Glomerular visceral epithelial cell (primary cell): ENCODE data around the gene ZNF516.
A peak's percentile ranks its signal among the peaks of the same experiment; 100 is the strongest.

Source experiments
- DNase-seq: peaks from one replicate; pipeline ENCODE4 v3.0.0-alpha.2; 2016; ENCODE audit errors: extremely low spot score

Gene ZNF516

DNA sequence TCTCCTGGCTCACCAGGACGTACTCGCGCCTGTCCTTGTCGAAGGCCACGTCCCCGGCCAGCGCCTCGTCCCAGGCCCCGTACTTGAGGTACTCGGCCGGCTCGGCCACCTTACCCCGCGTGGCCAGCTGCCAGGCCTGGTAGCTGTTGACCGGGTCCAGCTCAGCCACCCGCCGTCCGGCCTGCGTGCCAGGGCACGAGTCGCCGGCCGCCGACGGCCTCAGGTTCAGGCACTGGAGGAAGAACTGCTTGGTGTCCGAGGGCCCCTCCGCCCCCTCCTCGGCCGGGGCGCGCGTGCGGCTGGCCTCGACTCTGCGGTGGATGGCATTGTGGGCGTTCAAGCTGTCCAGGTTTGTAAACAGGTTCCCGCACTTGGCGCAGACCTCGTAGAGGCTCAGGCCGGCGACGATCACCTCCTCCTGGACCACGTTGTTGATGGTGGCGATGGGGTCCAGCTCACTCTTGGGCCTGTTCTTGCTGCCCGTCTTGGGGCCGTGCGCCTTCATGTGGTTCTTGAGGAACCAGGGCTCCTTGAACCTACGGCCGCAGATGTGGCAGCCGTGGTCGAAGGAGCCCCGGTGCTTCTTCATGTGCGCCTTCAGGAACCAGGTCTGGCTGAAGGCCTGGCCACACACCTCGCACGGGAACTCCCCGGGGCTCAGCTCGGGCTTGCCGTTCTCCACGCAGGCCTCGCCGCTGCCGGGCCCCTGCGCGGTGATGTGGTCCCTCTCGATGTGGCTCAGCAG, 53.2 kb downstream of the ZNF516 start:
- no peak for DNase-seq

- DNase-seq = no peak
Measured at GRCh38 chr18:76441002-76441667, 53.9 kb downstream of the ZNF516 start.

DNA sequence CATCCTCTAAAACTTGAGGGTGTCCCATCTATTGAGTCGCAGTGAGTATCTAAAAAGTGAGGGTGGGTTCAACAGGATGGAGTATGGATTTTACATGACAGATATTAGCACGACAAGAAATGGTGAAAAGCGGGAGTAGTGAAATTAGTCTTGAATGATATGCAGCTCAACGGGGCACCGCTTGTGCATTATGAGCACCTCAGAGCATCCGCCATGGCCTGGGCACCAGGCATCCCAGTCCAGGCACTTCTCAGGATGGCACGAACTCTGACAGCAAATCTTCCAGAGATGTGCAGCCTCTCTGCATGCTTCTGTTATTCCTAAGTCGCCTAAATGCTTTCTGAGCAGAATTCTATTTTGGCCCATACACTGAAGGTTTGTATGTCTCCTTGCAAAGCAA, 57.1 kb downstream of the ZNF516 start:
- no peak for DNase-seq

GRCh38 chr18:76437011-76437410, 58.0 kb downstream of the ZNF516 start:
- DNase-seq = no peak

DNA sequence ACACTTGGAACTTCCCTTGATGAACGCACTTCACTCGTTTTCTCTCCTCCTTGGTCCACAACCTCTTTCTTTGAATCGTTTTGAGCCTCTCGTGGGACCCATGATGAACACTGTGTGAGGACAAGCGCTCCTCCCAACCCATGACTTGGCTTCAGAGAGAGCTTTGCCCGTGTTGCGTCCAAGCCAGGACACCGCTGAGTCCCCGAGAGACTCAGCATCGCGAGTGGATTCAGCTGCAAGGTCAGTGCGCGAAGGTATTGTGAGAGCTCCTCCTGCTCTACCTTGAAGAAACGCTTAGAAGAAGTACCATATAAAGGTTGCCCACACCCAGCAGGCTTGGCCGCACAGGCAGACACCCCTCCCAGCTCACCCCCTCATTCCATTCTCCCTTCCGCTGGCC, 58.7 kb downstream of the ZNF516 start:
- no peak for DNase-seq

- no peak for DNase-seq
Measured at GRCh38 chr18:76435316-76435989, 59.6 kb downstream of the ZNF516 start.

DNA sequence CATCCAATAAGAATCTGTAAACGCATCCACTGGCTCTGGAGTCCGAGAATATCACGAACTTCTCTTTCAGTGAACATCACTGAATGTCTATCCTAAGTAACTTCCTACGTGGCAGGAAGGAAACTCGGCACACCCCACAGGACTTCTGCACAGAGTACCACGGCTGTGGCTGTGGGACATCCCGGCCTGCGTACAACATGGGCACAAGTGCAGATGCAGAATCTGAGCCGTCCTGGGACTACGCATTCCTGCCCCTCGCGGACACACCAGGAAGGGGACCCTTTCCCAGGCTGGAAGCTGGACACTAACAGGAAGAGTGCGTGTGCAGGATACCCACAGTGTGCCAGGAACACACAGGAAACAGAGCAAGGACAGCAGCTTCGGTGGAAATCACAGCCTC, 60.6 kb downstream of the ZNF516 start:
- DNase-seq = no peak

DNA sequence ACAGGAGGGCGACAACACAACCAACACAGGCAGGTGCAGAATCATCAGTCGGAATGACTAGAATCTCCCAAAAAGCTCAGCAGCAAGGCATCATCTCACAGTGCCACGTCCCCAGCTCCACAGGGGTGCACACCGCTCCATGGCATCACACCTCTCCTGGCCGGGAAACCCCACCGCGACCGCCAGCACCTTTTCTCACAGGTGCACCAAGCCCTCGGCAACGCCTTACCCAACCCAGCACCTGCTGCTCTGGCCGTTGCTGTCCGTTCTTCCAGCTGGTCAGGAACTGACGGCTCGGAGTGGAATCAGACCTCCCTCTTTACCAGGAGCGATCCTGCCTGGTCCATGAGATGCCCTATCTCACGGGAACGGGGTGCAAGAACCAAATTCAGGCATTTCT, 61.3 kb downstream of the ZNF516 start:
- DNase-seq = no peak

GRCh38 chr18:76432970-76433767, 61.9 kb downstream of the ZNF516 start:
- no peak for DNase-seq

- no peak for DNase-seq
Measured at GRCh38 chr18:76432274-76432755, 62.7 kb downstream of the ZNF516 start.

DNA sequence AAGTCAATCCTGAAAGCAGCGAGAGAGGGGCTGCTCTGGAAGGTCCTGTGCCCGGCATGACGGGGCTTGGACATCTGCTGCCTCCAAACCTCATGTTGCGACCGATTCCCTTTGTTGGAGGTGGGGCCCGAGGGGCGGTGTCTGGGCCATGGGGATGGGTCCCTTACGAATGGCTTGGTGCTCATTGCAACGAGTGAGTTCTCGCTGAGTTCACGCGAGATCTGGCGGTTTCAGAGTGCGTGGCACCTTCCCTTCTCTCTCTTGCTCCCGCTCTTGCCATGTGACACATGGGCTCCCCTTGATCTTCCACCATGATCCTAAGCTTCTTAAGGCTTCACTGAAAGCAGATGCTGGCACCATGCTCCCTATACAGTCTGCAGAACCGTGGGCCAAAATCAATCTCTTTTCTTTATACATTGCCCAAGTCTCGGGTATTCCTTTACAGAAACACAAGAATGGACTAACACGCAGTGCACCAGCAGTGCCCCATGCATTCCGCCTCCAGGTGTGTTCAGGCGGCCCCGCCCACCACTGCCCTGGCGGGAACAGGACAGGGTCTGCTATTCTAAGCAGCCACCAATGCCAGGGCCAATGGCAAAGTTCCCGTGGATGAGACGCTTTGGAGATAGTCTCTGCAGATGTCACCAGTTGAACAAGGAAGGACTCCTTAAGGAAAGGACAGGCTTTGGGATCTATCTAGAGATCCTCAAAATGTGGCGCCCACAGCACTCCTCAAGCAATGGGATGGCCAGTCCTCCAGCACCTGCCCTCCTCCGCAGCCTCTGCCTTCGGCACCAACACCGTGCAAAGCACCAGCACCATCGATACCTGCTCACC, 63.4 kb downstream of the ZNF516 start:
- DNase-seq = no peak

DNA sequence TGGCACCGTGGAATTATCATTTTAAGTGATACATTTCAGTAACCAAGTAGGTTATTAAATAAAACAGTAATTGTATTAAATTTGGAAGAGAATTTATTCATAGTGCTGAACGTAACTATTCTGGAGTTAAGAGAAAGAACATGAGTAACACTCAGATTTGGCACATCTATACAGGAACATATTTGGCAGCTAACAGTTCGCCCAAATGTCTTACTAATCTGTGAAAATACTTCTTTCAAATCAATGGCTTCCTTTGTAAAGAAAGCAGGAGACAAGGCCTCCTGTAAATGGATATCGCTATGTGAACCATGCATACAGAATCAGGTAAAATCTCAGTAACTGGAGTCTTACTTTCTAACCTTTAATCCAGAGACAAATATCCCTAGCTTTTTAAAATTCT, 64.4 kb downstream of the ZNF516 start:
- no peak for DNase-seq

GRCh38 chr18:76429262-76430126, 65.5 kb downstream of the ZNF516 start:
- no peak for DNase-seq

DNA sequence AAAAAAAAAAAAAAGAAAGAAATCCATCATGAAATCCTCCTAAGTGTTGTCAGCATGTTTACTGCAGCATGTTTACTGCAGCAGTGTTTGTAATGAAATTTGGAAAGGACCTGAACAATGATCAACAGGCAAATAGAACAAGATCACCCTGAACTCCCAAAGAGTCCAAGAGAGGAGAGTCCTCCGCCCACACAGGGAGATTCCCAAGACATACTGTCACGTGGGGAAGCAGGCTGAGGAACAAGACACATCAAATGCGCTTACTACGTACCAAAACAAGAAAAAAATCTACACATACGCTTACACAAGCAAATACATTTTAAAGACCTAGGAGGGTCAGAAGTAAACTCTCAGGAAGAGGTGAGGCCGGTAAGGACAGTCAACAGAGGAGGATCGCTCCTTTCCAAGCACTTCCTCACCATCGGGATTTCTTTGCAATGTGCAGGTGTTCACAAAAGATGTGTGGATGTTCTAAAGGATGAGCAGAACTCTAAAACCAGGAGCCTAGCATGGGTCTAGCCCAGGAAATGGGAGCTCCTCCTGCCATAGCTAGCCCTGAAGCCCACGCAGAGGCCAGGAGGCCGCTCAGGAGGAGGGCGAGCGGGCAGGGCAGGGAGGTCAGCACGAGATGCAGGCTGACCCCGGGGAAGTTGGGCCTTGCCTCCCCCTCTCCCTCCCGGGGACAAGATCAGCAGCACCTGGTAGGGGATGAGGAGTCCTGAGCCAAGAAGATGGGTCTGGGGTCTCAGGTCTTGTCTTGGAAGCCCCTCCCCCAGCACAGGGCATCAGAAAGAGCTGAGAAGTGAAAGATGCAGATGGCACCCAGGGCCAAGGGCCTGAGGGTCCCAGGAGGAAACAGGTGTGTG, 66.4 kb downstream of the ZNF516 start:
- DNase-seq = no peak

DNA sequence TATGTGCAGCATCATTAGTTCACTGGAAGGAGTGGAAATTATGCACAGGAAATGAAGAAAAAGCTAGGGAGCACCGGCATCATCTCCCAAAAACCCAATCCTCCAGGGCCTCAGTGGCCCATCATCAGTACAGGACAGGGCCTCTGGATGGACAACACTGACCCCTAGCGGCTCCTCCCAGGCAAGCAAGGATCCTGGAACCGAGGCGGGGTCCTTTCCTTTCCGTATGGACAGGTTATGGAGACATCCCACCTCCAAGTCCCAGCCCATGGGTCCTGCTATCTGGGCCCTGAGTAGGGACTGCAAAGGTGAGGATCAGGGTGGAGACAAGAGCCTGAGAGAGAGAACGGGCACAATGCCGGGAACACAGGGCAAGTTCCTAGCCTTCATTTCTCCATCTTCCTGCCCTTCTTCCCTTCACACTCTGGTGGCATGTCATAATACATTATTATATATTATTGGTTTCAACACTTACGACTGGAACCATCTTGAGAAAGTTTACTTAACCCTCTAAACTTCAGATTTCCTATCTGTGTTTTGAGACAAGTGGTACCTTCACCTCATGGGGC, 68.2 kb downstream of the ZNF516 start:
- peak; percentile 12 for DNase-seq

GRCh38 chr18:76425146-76426131, 69.6 kb downstream of the ZNF516 start:
- DNase-seq = no peak

DNA sequence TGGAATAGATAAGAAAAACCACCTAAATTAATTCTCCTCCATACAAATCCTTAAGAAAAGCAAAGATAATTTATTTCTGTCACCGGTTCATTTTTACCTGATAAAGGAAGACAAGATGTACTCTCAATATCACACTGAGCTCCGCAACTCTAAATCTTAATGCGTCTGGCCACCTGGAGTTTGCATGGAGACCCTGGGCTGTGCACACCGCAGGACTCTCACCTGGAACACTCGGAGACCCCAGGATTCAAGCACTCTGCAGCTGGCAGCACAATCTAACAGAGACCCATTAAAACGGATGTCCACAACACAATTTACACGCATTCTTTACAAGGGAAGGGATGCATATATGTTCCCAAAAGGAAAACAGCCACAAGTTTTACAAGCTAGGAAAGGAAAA, 72.2 kb downstream of the ZNF516 start:
- DNase-seq = no peak

- DNase-seq = no peak
Measured at GRCh38 chr18:76422121-76422520, 72.9 kb downstream of the ZNF516 start.
